SK-N-SH treated with all-trans-retinoic acid at 6 μM for 48 hours (cell line): Measurements from ENCODE around the gene ABCB8.

Source experiments
- ATAC-seq: fragments of 200-7000 bp; cut with Tn5 transposase; 3 replicates; pipeline ENCODE4 v1.9.1; 2020; ENCODE audit warnings: mild to moderate bottlenecking, moderate library complexity
- ARNTL ChIP-seq: fragments of 450-650 bp; formaldehyde crosslinking; IDR thresholded peaks from 2 replicates; pipeline ENCODE4 v1.5.0; 2020; ENCODE audit warnings: low read depth, mild to moderate bottlenecking, moderate library complexity, borderline replicate concordance
- BACH2 ChIP-seq: fragments of 250-450 bp; sonication (Bioruptor Pico); IDR thresholded peaks from 2 replicates; pipeline ENCODE4 v1.9.0; 2021; ENCODE audit warnings: mild to moderate bottlenecking, borderline replicate concordance
- CREB5 ChIP-seq: fragments of 250-450 bp; sonication (Bioruptor Pico); IDR thresholded peaks from 2 replicates; pipeline ENCODE4 v1.5.1; 2020; ENCODE audit warnings: low read depth, mild to moderate bottlenecking, moderate library complexity
- CSDC2 ChIP-seq: fragments of 250-450 bp; sonication (Bioruptor Pico); IDR thresholded peaks from 2 replicates; pipeline ENCODE4 v1.5.0; 2020; ENCODE audit warnings: mild to moderate bottlenecking, moderate library complexity
- CSRNP3 ChIP-seq: fragments of 250-450 bp; sonication (Bioruptor Pico); IDR thresholded peaks from 2 replicates; pipeline ENCODE4 v1.5.1; 2021; ENCODE audit warnings: mild to moderate bottlenecking, moderate library complexity
- ESRRG ChIP-seq: fragments of 250-450 bp; sonication (Bioruptor Pico); IDR thresholded peaks from 2 replicates; pipeline ENCODE4 v1.6.1; 2021; ENCODE audit warnings: mild to moderate bottlenecking
- GLIS3 ChIP-seq: fragments of 250-450 bp; sonication (Bioruptor Pico); IDR thresholded peaks from 2 replicates; pipeline ENCODE4 v1.5.0; 2020; ENCODE audit warnings: mild to moderate bottlenecking, moderate library complexity
- ISL1 ChIP-seq: fragments of 250-450 bp; sonication (Bioruptor Pico); IDR thresholded peaks from 2 replicates; pipeline ENCODE4 v2.1.2; 2022; ENCODE audit warnings: mild to moderate bottlenecking, moderate library complexity
- OSR1 ChIP-seq: fragments of 250-450 bp; sonication (Bioruptor Pico); IDR thresholded peaks from 2 replicates; pipeline ENCODE4 v1.8.0; 2022; ENCODE audit warnings: moderate library complexity, mild to moderate bottlenecking, inconsistent platforms
- PPARA ChIP-seq: fragments of 250-450 bp; sonication (Bioruptor Pico); IDR thresholded peaks from 2 replicates; pipeline ENCODE4 v1.5.0; 2020; ENCODE audit warnings: mild to moderate bottlenecking, borderline replicate concordance
- RARB ChIP-seq: fragments of 250-450 bp; sonication (Bioruptor Pico); IDR thresholded peaks from 2 replicates; pipeline ENCODE4 v1.8.0; 2021; ENCODE audit warnings: mild to moderate bottlenecking, moderate library complexity
- SNAI2 ChIP-seq: fragments of 250-450 bp; sonication (Bioruptor Pico); IDR thresholded peaks from 2 replicates; pipeline ENCODE4 v1.5.0; 2020; ENCODE audit warnings: mild to moderate bottlenecking, moderate library complexity
- TCF4 ChIP-seq: fragments of 250-450 bp; sonication (Bioruptor Pico); IDR thresholded peaks from 2 replicates; pipeline ENCODE4 v1.8.0; 2021; ENCODE audit warnings: mild to moderate bottlenecking, moderate library complexity, borderline replicate concordance
- TOX ChIP-seq: fragments of 250-450 bp; sonication (Bioruptor Pico); IDR thresholded peaks from 2 replicates; pipeline ENCODE4 v1.8.0; 2021; ENCODE audit warnings: mild to moderate bottlenecking, moderate library complexity, borderline replicate concordance
- ZC3H10 ChIP-seq: fragments of 250-450 bp; sonication (Bioruptor Pico); IDR thresholded peaks from 2 replicates; pipeline ENCODE4 v1.5.1; 2021; ENCODE audit warnings: mild to moderate bottlenecking, moderate library complexity
- ZFP3 ChIP-seq: fragments of 250-450 bp; sonication (Bioruptor Pico); IDR thresholded peaks from 2 replicates; pipeline ENCODE4 v1.5.0; 2020; ENCODE audit warnings: mild to moderate bottlenecking, moderate library complexity
- ZFP30 ChIP-seq: fragments of 450-650 bp; formaldehyde crosslinking; IDR thresholded peaks from 2 replicates; pipeline ENCODE4 v1.5.0; 2022; ENCODE audit warnings: mild to moderate bottlenecking, moderate library complexity
- ZNF565 ChIP-seq: fragments of 450-650 bp; formaldehyde crosslinking; conservative IDR thresholded peaks from 2 replicates; pipeline ENCODE4 v1.5.0; 2020; ENCODE audit warnings: low read depth, mild to moderate bottlenecking, moderate library complexity
- ZNF70 ChIP-seq: fragments of 450-650 bp; formaldehyde crosslinking; IDR thresholded peaks from 2 replicates; pipeline ENCODE4 v1.5.0; 2020; ENCODE audit warnings: mild to moderate bottlenecking, moderate library complexity
- TF ChIP-seq, protein P1 (sequence below): fragments of 250-450 bp; sonication (Bioruptor Pico); IDR thresholded peaks from 2 replicates; pipeline ENCODE4 v1.5.0; 2020; ENCODE audit warnings: mild to moderate bottlenecking, moderate library complexity
- TF ChIP-seq, protein P2 (sequence below): fragments of 250-450 bp; sonication (Bioruptor Pico); IDR thresholded peaks from 2 replicates; pipeline ENCODE4 v1.8.0; 2021; ENCODE audit warnings: low read depth, mild to moderate bottlenecking, moderate library complexity, borderline replicate concordance
- TF ChIP-seq, protein P3 (sequence below): fragments of 250-450 bp; sonication (Bioruptor Pico); IDR thresholded peaks from 2 replicates; pipeline ENCODE4 v1.8.0; 2020; ENCODE audit warnings: mild to moderate bottlenecking, moderate library complexity, borderline replicate concordance

The ABCB8 gene

GRCh38 chr7:150981644-150982043 lies 46.6 kb upstream of the ABCB8 start:
- no peak for ATAC-seq
- TF ChIP-seq BACH2 (CRISPR knock-in tag) (no peak), TCF4 (CRISPR knock-in tag) (no peak), SNAI2 (CRISPR knock-in tag) (no peak), GLIS3 (CRISPR knock-in tag) (no peak), CSRNP3 (CRISPR knock-in tag) (no peak), RARB (CRISPR knock-in tag) (no peak), CREB5 (no peak), ZNF565 (CRISPR knock-in tag) (no peak), ESRRG (CRISPR knock-in tag) (no peak), PPARA (CRISPR knock-in tag) (no peak), ZNF70 (CRISPR knock-in tag) (no peak), ZFP3 (CRISPR knock-in tag) (no peak), ZC3H10 (no peak)
- TF ChIP-seq, protein P1, sequence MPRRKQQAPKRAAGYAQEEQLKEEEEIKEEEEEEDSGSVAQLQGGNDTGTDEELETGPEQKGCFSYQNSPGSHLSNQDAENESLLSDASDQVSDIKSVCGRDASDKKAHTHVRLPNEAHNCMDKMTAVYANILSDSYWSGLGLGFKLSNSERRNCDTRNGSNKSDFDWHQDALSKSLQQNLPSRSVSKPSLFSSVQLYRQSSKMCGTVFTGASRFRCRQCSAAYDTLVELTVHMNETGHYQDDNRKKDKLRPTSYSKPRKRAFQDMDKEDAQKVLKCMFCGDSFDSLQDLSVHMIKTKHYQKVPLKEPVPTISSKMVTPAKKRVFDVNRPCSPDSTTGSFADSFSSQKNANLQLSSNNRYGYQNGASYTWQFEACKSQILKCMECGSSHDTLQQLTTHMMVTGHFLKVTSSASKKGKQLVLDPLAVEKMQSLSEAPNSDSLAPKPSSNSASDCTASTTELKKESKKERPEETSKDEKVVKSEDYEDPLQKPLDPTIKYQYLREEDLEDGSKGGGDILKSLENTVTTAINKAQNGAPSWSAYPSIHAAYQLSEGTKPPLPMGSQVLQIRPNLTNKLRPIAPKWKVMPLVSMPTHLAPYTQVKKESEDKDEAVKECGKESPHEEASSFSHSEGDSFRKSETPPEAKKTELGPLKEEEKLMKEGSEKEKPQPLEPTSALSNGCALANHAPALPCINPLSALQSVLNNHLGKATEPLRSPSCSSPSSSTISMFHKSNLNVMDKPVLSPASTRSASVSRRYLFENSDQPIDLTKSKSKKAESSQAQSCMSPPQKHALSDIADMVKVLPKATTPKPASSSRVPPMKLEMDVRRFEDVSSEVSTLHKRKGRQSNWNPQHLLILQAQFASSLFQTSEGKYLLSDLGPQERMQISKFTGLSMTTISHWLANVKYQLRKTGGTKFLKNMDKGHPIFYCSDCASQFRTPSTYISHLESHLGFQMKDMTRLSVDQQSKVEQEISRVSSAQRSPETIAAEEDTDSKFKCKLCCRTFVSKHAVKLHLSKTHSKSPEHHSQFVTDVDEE (CRISPR knock-in tag): no peak
- TF ChIP-seq, protein P2, sequence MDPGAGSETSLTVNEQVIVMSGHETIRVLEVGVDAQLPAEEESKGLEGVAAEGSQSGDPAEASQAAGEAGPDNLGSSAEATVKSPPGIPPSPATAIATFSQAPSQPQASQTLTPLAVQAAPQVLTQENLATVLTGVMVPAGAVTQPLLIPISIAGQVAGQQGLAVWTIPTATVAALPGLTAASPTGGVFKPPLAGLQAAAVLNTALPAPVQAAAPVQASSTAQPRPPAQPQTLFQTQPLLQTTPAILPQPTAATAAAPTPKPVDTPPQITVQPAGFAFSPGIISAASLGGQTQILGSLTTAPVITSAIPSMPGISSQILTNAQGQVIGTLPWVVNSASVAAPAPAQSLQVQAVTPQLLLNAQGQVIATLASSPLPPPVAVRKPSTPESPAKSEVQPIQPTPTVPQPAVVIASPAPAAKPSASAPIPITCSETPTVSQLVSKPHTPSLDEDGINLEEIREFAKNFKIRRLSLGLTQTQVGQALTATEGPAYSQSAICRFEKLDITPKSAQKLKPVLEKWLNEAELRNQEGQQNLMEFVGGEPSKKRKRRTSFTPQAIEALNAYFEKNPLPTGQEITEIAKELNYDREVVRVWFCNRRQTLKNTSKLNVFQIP (CRISPR knock-in tag): no peak
- TF ChIP-seq, all 23 proteins: peak for 0

- no peak for ATAC-seq
Observed at GRCh38 chr7:150982351-150982750, 45.9 kb upstream of the ABCB8 start.

More at GRCh38 chr7:150982351-150982750, 45.9 kb upstream of the ABCB8 start:
- TF ChIP-seq, protein P1 (CRISPR knock-in tag): no peak
- TF ChIP-seq ZNF565 (CRISPR knock-in tag): no peak
- TF ChIP-seq ZFP3 (CRISPR knock-in tag): no peak
- TF ChIP-seq BACH2 (CRISPR knock-in tag): no peak
- no peak for TF ChIP-seq PPARA (CRISPR knock-in tag)
- TF ChIP-seq, protein P3, sequence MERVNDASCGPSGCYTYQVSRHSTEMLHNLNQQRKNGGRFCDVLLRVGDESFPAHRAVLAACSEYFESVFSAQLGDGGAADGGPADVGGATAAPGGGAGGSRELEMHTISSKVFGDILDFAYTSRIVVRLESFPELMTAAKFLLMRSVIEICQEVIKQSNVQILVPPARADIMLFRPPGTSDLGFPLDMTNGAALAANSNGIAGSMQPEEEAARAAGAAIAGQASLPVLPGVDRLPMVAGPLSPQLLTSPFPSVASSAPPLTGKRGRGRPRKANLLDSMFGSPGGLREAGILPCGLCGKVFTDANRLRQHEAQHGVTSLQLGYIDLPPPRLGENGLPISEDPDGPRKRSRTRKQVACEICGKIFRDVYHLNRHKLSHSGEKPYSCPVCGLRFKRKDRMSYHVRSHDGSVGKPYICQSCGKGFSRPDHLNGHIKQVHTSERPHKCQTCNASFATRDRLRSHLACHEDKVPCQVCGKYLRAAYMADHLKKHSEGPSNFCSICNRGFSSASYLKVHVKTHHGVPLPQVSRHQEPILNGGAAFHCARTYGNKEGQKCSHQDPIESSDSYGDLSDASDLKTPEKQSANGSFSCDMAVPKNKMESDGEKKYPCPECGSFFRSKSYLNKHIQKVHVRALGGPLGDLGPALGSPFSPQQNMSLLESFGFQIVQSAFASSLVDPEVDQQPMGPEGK (CRISPR knock-in tag): no peak
- no peak for TF ChIP-seq CREB5
- TF ChIP-seq ARNTL (CRISPR knock-in tag): no peak
- TF ChIP-seq, protein P2 (CRISPR knock-in tag): no peak
- no peak for TF ChIP-seq OSR1 (CRISPR knock-in tag)
- TF ChIP-seq ISL1 (CRISPR knock-in tag): no peak
- TF ChIP-seq ZFP30 (CRISPR knock-in tag): no peak
- TF ChIP-seq SNAI2 (CRISPR knock-in tag): no peak
- no peak for TF ChIP-seq RARB (CRISPR knock-in tag)
- no peak for TF ChIP-seq ZC3H10
- TF ChIP-seq TOX: no peak
- no peak for TF ChIP-seq CSDC2
- no peak for TF ChIP-seq ZNF70 (CRISPR knock-in tag)
